Uterus (tissue), 2 donors: ENCODE results near the gene GJA3.

Source experiments
- POLR2A ChIP-seq, 2 donors: fragments of 450-650 bp; IDR thresholded peaks; one replicate each; pipeline ENCODE4 v1.6.1; 2016; ENCODE audit warnings: antibody characterized with exemption in 2 of 2, mild to moderate bottlenecking in 1 of 2, moderate library complexity in 1 of 2
- TF ChIP-seq, protein P1 (sequence below), 4 experiments: fragments of 200-600 bp in 2 of 4; fragments of 450-650 bp in 2 of 4; sonication (generic) in 2 of 4; IDR thresholded peaks; one replicate each; pipeline ENCODE4 v1.5.1; 2016 to 2019; ENCODE audit warnings: antibody characterized with exemption in 4 of 4, mild to moderate bottlenecking in 2 of 4, moderate library complexity in 1 of 4

DNA sequence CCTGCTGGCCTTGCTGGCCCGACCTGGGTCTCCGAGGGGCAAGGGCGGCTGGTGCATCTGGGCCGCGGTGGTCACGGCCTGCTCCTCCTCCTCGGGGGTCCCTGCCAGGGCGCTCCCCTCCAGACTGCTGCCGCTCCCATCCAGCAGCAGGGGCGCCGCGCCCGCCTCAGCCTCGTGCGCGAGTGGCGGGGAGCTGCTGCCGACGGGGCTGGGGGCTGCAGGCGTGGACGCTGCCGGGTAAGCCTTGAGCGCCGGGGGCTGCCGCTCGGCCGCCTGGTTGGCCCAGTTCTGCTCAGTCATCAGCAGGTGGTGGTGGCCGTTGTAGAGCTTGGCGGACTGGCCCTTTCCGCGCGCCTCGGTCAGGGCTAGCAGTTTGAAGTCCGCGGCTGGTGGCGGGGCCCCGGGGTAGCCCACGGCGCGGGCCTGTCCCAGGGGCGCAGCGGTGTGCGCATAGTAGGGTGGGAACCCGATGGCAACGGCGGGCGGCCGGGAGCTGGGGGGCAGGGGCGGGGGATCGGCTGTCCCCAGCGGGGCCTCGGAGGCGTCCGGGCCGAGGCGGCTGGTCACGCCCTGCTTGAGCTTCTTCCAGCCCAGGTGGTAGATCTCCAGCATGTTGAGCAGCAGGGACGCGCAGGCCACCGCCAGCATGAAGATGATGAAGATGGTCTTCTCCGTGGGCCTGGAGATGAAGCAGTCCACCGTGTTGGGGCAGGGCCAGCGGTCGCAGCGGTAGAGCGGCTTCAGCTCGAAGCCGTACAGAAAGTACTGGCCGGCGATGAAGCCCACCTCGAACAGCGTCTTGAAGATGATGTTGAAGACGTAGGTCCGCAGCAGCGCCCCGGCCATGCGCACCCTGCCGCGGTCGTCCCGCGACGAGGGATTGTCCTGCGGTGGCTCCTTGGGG, 18.6 kb downstream of the GJA3 start:
- TF ChIP-seq, protein P1, sequence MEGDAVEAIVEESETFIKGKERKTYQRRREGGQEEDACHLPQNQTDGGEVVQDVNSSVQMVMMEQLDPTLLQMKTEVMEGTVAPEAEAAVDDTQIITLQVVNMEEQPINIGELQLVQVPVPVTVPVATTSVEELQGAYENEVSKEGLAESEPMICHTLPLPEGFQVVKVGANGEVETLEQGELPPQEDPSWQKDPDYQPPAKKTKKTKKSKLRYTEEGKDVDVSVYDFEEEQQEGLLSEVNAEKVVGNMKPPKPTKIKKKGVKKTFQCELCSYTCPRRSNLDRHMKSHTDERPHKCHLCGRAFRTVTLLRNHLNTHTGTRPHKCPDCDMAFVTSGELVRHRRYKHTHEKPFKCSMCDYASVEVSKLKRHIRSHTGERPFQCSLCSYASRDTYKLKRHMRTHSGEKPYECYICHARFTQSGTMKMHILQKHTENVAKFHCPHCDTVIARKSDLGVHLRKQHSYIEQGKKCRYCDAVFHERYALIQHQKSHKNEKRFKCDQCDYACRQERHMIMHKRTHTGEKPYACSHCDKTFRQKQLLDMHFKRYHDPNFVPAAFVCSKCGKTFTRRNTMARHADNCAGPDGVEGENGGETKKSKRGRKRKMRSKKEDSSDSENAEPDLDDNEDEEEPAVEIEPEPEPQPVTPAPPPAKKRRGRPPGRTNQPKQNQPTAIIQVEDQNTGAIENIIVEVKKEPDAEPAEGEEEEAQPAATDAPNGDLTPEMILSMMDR (IDR thresholded peaks at IDR 0.05), result no peak
- TF ChIP-seq POLR2A (IDR thresholded peaks at IDR 0.05), result no peak
